Stimulated activated effector memory CD8-positive, alpha-beta T cell treated with anti-CD3 and anti-CD28 coated beads, Interleukin-12 subunit alpha, Interleukin-12 subunit beta, amount 100 ng/mL, for 72 hours (primary cell): ENCODE results near the gene SEMA5A.

ENCODE experiments used
- ATAC-seq: fragments of 150-1000 bp; cut with Tn5 transposase; 2 replicates; pipeline ENCODE4 v1.10.0; 2021
- DNase-seq, 2 donors: peaks; one replicate each; pipeline ENCODE4 v3.0.0; 2021 to 2022; ENCODE audit warnings: low spot score in 2 of 2
- H3K27ac Mint-ChIP-seq: one replicate; pipeline ENCODE4 v1.8.0; 2022; ENCODE audit warnings: mild to moderate bottlenecking, mixed read lengths
- H3K36me3 Mint-ChIP-seq: one replicate; pipeline ENCODE4 v1.8.0; 2022; ENCODE audit warnings: mild to moderate bottlenecking, mixed read lengths
- H3K4me1 Mint-ChIP-seq: one replicate; pipeline ENCODE4 v1.8.0; 2022; ENCODE audit warnings: mixed read lengths
- H3K4me3 Mint-ChIP-seq: one replicate; pipeline ENCODE4 v1.8.0; 2022; ENCODE audit warnings: mild to moderate bottlenecking, mixed read lengths
- H3K9me3 Mint-ChIP-seq: one replicate; pipeline ENCODE4 v1.8.0; 2022; ENCODE audit warnings: mixed read lengths

SEMA5A gene

DNA sequence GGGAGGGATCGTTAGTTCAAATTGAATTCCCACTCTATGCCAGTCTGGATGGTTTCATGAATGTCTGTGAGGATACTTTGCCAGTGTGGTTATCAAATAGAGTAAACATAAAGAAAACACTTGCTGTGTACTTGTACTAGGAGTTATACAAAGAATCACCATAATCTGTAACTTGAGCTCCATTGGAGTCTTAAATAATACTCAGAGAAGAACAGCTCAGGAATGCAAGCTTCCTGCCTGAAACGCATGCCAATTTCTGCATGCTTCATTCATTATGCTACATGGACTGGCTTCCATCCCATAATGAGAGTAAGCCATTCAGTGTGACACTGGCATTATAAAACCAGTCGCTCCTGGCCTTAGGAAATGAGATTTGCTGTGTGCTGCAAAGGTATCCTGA is 351.4 kb downstream of the SEMA5A start:
- no peak for DNase-seq
- no peaks in the 10 kb centered on the region for H3K4me1 Mint-ChIP-seq

DNA sequence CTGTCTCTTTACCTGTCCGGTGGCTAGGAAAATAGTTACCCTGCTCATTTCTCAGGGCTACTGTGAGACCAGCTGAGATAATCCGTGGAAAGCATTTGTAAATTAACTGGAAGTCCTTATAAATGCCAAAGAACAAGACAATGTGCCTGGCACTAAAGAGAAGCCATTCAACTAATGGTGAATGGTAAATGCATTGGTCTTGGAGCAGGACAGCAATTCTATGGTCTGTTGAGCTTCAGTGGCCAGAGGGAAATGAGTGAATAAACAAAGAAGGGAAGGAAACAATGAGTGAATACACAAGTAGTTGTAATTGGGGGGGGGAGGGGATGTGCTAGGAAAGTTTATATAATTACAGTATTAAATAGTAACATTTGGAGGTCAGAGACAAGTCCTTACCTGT is 353.6 kb downstream of the SEMA5A start:
- H3K36me3 Mint-ChIP-seq = no peaks in the 10 kb centered on the region
- peaks cover 8% of the 10 kb centered on the region for H3K9me3 Mint-ChIP-seq
- H3K27ac Mint-ChIP-seq = no peak overlapping the region

More for the DNA sequence above, 351.4 kb downstream of the SEMA5A start:
- Mint-ChIP-seq H3K27ac (no peak overlapping the region), H3K9me3 (no peaks in the 10 kb centered on the region), H3K4me3 (no peak overlapping the region), H3K36me3 (no peaks in the 10 kb centered on the region)
- no peak for ATAC-seq

DNA sequence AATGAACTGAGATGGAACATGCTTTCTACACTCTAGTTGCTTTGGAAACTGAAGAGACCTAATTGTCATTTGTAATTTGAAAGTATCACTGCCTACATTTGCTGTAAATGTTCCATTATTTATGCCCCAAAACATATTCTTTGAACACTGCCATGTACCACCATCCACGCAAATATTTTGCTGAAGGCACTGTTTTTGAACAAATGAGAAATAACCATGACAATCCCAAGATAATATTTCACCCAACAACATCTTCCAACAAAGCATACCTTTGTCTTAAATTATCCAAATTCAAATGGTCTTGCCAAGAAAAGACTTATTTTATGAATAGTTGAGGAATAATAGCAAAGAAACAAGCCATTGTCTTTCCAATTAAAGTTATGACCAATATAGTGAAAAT is 356.2 kb downstream of the SEMA5A start:
- Mint-ChIP-seq H3K4me1 (no peaks in the 10 kb centered on the region), H3K36me3 (no peaks in the 10 kb centered on the region), H3K4me3 (no peak overlapping the region), H3K27ac (no peak overlapping the region), H3K9me3 (peaks cover 11% of the 10 kb centered on the region)
- ATAC-seq (no peak), DNase-seq (no peak)

More for the DNA sequence above, 353.6 kb downstream of the SEMA5A start:
- no peaks in the 10 kb centered on the region for H3K4me1 Mint-ChIP-seq
- H3K4me3 Mint-ChIP-seq = no peak overlapping the region
- DNase-seq = no peak
- no peak for ATAC-seq

DNA sequence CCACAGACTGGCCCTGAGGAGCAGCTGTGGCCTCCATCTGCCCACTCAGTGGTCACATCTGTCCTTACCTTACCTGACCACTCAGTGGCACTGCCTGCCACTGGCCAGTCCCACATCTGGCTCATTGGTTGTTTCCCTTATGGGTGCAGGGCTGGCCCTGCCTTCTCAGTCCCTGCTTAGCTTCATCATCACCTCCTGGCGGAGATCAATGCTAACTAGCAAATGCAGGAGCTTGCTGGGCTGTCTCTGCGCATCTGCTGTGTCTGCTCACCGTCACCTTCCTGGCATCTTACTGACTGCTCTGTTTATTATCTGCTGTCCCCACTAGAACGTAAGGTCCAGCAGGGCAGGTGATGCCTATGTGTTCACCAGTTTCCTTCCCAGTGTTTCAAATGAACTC is 356.9 kb downstream of the SEMA5A start:
- ATAC-seq (no peak), DNase-seq (no peak)
- Mint-ChIP-seq H3K27ac (no peak overlapping the region), H3K4me3 (no peak overlapping the region), H3K36me3 (no peaks in the 10 kb centered on the region), H3K9me3 (peaks cover 13% of the 10 kb centered on the region), H3K4me1 (no peaks in the 10 kb centered on the region)

DNA sequence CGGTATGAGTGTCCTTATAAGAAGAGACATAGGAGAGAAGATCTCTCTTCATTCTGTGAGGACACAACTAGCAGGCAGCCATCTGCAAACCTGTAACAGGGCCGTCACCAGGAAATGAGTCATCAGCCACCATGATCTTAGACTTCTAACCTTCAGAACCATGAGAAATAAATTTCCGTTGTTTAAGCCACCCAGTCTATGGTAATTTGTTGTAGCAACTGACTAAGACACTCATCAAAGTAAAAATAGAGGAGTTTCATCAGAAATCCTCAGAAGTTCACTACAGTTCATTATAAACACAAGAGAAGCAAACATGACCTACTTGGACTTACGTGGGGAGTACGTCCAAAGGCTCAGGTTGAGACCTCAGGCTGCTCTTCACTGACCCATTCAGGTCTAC is 357.7 kb downstream of the SEMA5A start:
- no peak overlapping the region for H3K4me3 Mint-ChIP-seq
- ATAC-seq (no peak), DNase-seq (no peak)
- peaks cover 13% of the 10 kb centered on the region for H3K9me3 Mint-ChIP-seq
- no peaks in the 10 kb centered on the region for H3K36me3 Mint-ChIP-seq
- H3K27ac Mint-ChIP-seq = no peak overlapping the region
- no peaks in the 10 kb centered on the region for H3K4me1 Mint-ChIP-seq

- ATAC-seq (no peak), DNase-seq (no peak)
- H3K4me1 Mint-ChIP-seq = no peaks in the 10 kb centered on the region
- H3K4me3 Mint-ChIP-seq = no peak overlapping the region
- H3K9me3 Mint-ChIP-seq = peaks cover 16% of the 10 kb centered on the region
- no peaks in the 10 kb centered on the region for H3K36me3 Mint-ChIP-seq
- H3K27ac Mint-ChIP-seq = no peak overlapping the region
Observed at GRCh38 chr5:9187614-9188013, 358.3 kb downstream of the SEMA5A start.

DNA sequence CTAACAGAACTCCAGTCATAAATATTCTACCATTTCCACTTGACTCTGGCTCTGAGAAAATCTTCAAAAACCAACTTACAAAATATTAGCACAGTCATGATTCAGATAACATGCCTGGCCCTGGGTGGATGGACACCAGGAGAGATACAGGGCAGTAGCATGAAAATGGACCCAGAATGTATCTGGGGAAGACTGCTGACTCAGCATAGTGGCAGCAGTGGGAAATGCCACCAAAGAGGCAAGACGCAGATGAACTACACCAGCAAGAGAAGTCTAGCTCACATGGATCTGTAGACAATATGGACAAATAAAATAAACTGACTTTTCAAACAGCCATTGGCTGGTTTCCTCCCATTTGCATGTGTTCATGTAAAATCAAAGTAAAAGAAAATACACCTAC is 359.8 kb downstream of the SEMA5A start:
- ATAC-seq = no peak
- no peaks in the 10 kb centered on the region for H3K4me1 Mint-ChIP-seq

GRCh38 chr5:9183992-9184391 is 361.9 kb downstream of the SEMA5A start:
- no peaks in the 10 kb centered on the region for H3K36me3 Mint-ChIP-seq

More for the DNA sequence above, 359.8 kb downstream of the SEMA5A start:
- Mint-ChIP-seq H3K4me3 (no peak overlapping the region), H3K9me3 (peaks cover 25% of the 10 kb centered on the region), H3K27ac (no peak overlapping the region), H3K36me3 (no peaks in the 10 kb centered on the region)
- no peak for DNase-seq

DNA sequence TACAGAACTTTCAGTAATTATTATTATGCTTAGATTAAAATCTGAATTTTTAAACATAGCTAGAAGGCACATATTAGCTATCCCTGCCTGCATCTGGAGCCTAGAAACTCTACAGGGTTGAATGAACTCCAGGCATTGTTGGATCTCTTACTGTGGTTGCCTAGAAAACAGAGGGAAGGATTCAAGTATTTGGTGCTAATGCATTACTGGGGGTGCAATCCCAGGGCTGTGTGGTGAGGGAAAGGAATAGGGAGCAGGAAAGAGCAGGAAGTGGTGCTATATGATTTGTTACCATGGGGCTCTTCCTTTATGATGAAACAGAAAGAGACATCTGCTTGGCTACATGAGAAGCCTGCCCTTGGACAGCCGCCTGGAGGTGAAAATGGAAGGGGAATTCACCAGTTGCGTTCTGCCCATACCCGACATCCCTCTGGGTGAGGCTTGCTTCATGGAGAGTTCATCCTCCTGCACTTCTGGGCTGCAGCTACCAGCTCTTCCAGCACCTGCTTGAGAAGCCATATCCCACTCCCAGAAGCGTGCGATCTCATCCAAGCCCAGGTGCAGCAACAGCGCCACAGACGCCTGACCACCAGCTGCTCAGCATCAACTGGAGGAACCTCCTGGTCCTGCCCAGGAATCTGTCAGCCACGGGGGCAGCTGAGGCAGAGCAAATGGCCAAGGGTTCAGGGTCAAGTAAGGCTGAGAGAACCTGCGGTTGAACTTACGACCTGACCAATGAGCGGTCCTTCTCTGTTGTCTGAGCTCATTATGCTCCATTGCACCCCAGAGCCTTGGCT is 362.8 kb downstream of the SEMA5A start:
- Mint-ChIP-seq H3K27ac (no peak overlapping the region), H3K9me3 (peaks cover 20% of the 10 kb centered on the region), H3K36me3 (no peaks in the 10 kb centered on the region), H3K4me1 (no peaks in the 10 kb centered on the region), H3K4me3 (no peak overlapping the region)
- ATAC-seq (no peak), DNase-seq (no peak)

More at GRCh38 chr5:9183992-9184391, 361.9 kb downstream of the SEMA5A start:
- Mint-ChIP-seq H3K4me3 (no peak overlapping the region), H3K4me1 (no peaks in the 10 kb centered on the region), H3K9me3 (peaks cover 24% of the 10 kb centered on the region), H3K27ac (no peak overlapping the region)
- ATAC-seq (no peak), DNase-seq (no peak)

DNA sequence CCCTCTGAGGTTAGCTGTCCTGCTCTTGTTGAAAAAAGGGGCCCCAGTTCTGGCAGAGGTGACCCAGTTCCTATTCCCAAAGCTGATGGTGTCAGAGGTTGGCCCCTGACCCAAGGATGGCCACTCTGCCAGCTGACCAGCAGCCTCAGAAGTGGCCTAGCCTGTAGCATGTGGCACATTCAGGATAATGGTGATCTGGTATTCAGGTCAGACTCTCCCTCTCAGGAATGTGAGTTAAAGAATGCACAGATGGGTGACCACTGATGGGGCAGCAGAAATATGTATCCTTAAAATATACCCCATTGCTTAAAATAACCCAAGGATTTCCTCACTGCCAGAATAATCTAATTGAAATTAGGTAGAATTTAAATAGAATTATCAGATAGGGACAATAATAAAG is 369.2 kb downstream of the SEMA5A start:
- ATAC-seq (no peak), DNase-seq (no peak)
- H3K9me3 Mint-ChIP-seq = peaks cover 7% of the 10 kb centered on the region
- H3K27ac Mint-ChIP-seq = no peak overlapping the region
- no peaks in the 10 kb centered on the region for H3K36me3 Mint-ChIP-seq
- H3K4me3 Mint-ChIP-seq = no peak overlapping the region
- no peaks in the 10 kb centered on the region for H3K4me1 Mint-ChIP-seq

- ATAC-seq = no peak
- no peaks in the 10 kb centered on the region for H3K4me1 Mint-ChIP-seq
- DNase-seq = no peak
Observed at GRCh38 chr5:9174446-9174845, 371.4 kb downstream of the SEMA5A start.

DNA sequence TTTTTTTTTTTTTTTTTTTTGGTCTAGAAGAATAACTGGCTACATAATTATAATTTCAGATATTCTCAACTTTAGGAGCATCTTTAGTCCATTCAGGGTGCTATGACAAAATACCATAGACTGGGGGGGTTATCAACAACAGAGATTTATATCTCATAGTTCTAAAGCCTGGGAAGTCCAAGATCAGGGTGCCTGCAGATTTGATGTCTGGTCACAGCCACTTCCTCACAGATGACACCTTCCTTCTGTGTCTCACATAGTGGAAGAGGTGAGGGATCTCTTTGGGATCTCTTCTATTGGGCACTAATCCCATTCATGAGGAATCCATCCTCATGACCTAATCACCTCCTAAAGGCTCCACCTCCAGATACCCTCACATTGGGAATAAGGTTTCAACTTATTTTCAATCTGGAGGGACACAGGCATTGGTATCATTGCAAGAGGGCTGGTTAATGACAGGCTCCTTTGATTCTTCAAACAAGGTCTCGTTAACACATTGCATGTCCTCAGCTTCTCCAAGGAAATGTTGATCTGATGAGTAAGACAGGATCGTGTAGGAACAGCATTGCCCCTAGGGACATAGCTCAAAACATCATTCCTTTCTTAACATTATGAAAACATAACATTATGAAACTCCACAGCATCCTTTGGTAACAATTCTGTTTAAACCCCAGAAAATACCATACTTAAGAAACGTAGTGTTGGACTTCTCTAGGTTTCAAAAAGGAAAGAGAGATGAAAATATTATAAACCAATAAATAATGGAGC is 372.4 kb downstream of the SEMA5A start:
- DNase-seq (no peak), ATAC-seq (no peak)
- H3K4me1 Mint-ChIP-seq = no peaks in the 10 kb centered on the region
- no peaks in the 10 kb centered on the region for H3K36me3 Mint-ChIP-seq
- peaks cover 10% of the 10 kb centered on the region for H3K9me3 Mint-ChIP-seq
- no peak overlapping the region for H3K27ac Mint-ChIP-seq
- H3K4me3 Mint-ChIP-seq = no peak overlapping the region

More at GRCh38 chr5:9174446-9174845, 371.4 kb downstream of the SEMA5A start:
- H3K27ac Mint-ChIP-seq = no peak overlapping the region
- H3K9me3 Mint-ChIP-seq = peaks cover 10% of the 10 kb centered on the region
- H3K36me3 Mint-ChIP-seq = no peaks in the 10 kb centered on the region
- H3K4me3 Mint-ChIP-seq = no peak overlapping the region

GRCh38 chr5:9170026-9170425 is 375.8 kb downstream of the SEMA5A start:
- no peak overlapping the region for H3K4me3 Mint-ChIP-seq
- DNase-seq (no peak), ATAC-seq (no peak)
- H3K9me3 Mint-ChIP-seq = peaks cover 11% of the 10 kb centered on the region
- H3K27ac Mint-ChIP-seq = no peak overlapping the region
- H3K36me3 Mint-ChIP-seq = no peaks in the 10 kb centered on the region
- no peaks in the 10 kb centered on the region for H3K4me1 Mint-ChIP-seq

GRCh38 chr5:9169557-9169902 is 376.3 kb downstream of the SEMA5A start:
- no peak overlapping the region for H3K27ac Mint-ChIP-seq
- peaks cover 11% of the 10 kb centered on the region for H3K9me3 Mint-ChIP-seq
- no peaks in the 10 kb centered on the region for H3K4me1 Mint-ChIP-seq
- H3K36me3 Mint-ChIP-seq = no peaks in the 10 kb centered on the region
- no peak for ATAC-seq
- no peak overlapping the region for H3K4me3 Mint-ChIP-seq
- DNase-seq = no peak

GRCh38 chr5:9168791-9169556 is 376.9 kb downstream of the SEMA5A start:
- Mint-ChIP-seq H3K4me1 (no peaks in the 10 kb centered on the region), H3K9me3 (peaks cover 6% of the 10 kb centered on the region), H3K4me3 (no peak overlapping the region), H3K36me3 (no peaks in the 10 kb centered on the region), H3K27ac (no peak overlapping the region)
- DNase-seq (no peak), ATAC-seq (no peak)
